ENCODE data around the gene KARS1. TPM values are rescaled to one million over a fixed set of nuclear protein-coding genes. Genes with fewer than 3 reads are reported as not detected.

KARS1 gene
- total RNA-seq, 1 experiment from 2014 or later, result 253 TPM

- Histone ChIP-seq H3K4me3 (ENCODE audit: low read depth, low read length, poor library complexity, severe bottlenecking) (peak overlapping the region; percentile 95), H3K4me1 (ENCODE audit: insufficient read depth, low read length, poor library complexity, severe bottlenecking) (peaks cover 27% of the 10 kb centered on the region), H3K36me3 (ENCODE audit: insufficient read depth, low read length, poor library complexity, severe bottlenecking) (peaks cover 33% of the 10 kb centered on the region), H3K27ac (ENCODE audit: low read depth, low read length, poor library complexity, severe bottlenecking) (peak overlapping the region; percentile 86), H3K27me3 (replicated peaks; ENCODE audit: insufficient read depth, low read depth, low read length, poor library complexity) (no peaks in the 10 kb centered on the region), H3K9me3 (ENCODE audit: low read depth, low read length, poor library complexity, severe bottlenecking) (no peaks in the 10 kb centered on the region)
- intact Hi-C loops (cut with micrococcal nuclease; ENCODE audit: unreplicated experiment), result loop anchor here (2.0 to 5.0 kb wide), 2 partner anchors 22 to 115 kb away; no protein-coding TSS in a partner anchor
- DNase-seq (ENCODE audit: low spot score), result no peak
- TSS peak; percentile 48 for BruUV-seq (replicated peaks)
- CTCF ChIA-PET, result no interaction called here
- no peak for TF ChIP-seq EZH2 (IDR thresholded peaks at IDR 0.05; ENCODE audit: borderline replicate concordance, low read depth, low read length, poor library complexity, severe bottlenecking)
- TF ChIP-seq CTCF (conservative IDR thresholded peaks at IDR 0.05; ENCODE audit: low read depth, low read length), result no peak
- POLR2A ChIA-PET (ENCODE audit: low non-redundant PET), result interaction anchor here (0.5 kb wide), 1 partner anchor 68 kb away, joined by 3 read pairs; no protein-coding TSS in a partner anchor
Observed at GRCh38 chr16:75647112-75647491, 363 bp downstream of the KARS1 start.

- CTCF ChIA-PET, result no interaction called here
- TF ChIP-seq EZH2 (IDR thresholded peaks at IDR 0.05; ENCODE audit: borderline replicate concordance, low read depth, low read length, poor library complexity, severe bottlenecking) (no peak), CTCF (conservative IDR thresholded peaks at IDR 0.05; ENCODE audit: low read depth, low read length) (no peak)
- peaks cover 59% of the 10 kb centered on the region for H3K36me3 ChIP-seq (ENCODE audit: insufficient read depth, low read length, poor library complexity, severe bottlenecking)
- no peak for DNase-seq (ENCODE audit: low spot score)
- no peaks in the 10 kb centered on the region for H3K27me3 ChIP-seq (replicated peaks; ENCODE audit: insufficient read depth, low read depth, low read length, poor library complexity)
- no peak overlapping the region for H3K4me3 ChIP-seq (ENCODE audit: low read depth, low read length, poor library complexity, severe bottlenecking)
- POLR2A ChIA-PET (ENCODE audit: low non-redundant PET), result no interaction called here
- no peak overlapping the region for H3K27ac ChIP-seq (ENCODE audit: low read depth, low read length, poor library complexity, severe bottlenecking)
- intact Hi-C loops (cut with micrococcal nuclease; ENCODE audit: unreplicated experiment), result loop anchor here (5.0 kb wide), 1 partner anchor 118 kb away; no protein-coding TSS in a partner anchor
- peaks cover 11% of the 10 kb centered on the region for H3K4me1 ChIP-seq (ENCODE audit: insufficient read depth, low read length, poor library complexity, severe bottlenecking)
- BruUV-seq (replicated peaks), result no TSS peak
- H3K9me3 ChIP-seq (ENCODE audit: low read depth, low read length, poor library complexity, severe bottlenecking), result no peaks in the 10 kb centered on the region
Observed at GRCh38 chr16:75644240-75645012, 3.0 kb downstream of the KARS1 start.

GRCh38 chr16:75640598-75640997 is 6.9 kb downstream of the KARS1 start:
- no peak for DNase-seq (ENCODE audit: low spot score)
- Histone ChIP-seq H3K27ac (ENCODE audit: low read depth, low read length, poor library complexity, severe bottlenecking) (no peak overlapping the region), H3K27me3 (replicated peaks; ENCODE audit: insufficient read depth, low read depth, low read length, poor library complexity) (no peaks in the 10 kb centered on the region), H3K36me3 (ENCODE audit: insufficient read depth, low read length, poor library complexity, severe bottlenecking) (peaks cover 91% of the 10 kb centered on the region), H3K4me1 (ENCODE audit: insufficient read depth, low read length, poor library complexity, severe bottlenecking) (peaks cover under 1% of the 10 kb centered on the region), H3K9me3 (ENCODE audit: low read depth, low read length, poor library complexity, severe bottlenecking) (no peaks in the 10 kb centered on the region), H3K4me3 (ENCODE audit: low read depth, low read length, poor library complexity, severe bottlenecking) (no peak overlapping the region)
- no TSS peak for BruUV-seq (replicated peaks)
- TF ChIP-seq CTCF (conservative IDR thresholded peaks at IDR 0.05; ENCODE audit: low read depth, low read length) (no peak), EZH2 (IDR thresholded peaks at IDR 0.05; ENCODE audit: borderline replicate concordance, low read depth, low read length, poor library complexity, severe bottlenecking) (no peak)
- ChIA-PET POLR2A (ENCODE audit: low non-redundant PET) (no interaction called here), CTCF (no interaction called here)
- intact Hi-C loops (cut with micrococcal nuclease; ENCODE audit: unreplicated experiment), result no loop called here

All from A673 (cell line).